K562 (cell line): ENCODE data around the gene TERC. TPM values are rescaled to one million over a fixed set of nuclear protein-coding genes. Genes with fewer than 3 reads are reported as not detected.

Experiments used
- CBFB ChIP-seq: sonication (generic); formaldehyde crosslinking; IDR thresholded peaks from 2 replicates; pipeline ENCODE4 v1.4.0; 2020; ENCODE audit warnings: mild to moderate bottlenecking, missing genetic modification reagents
- CBX2 ChIP-seq: fragments of 200-600 bp; sonication (generic); IDR thresholded peaks from one replicate; pipeline ENCODE4 v1.6.1; 2012; ENCODE audit warnings: mild to moderate bottlenecking, low read length, inconsistent platforms; ENCODE audit not compliant: insufficient read depth, poor library complexity, severe bottlenecking
- CHCHD3 ChIP-seq: fragments of 250-450 bp; sonication (Bioruptor Pico); IDR thresholded peaks from 2 replicates; pipeline ENCODE4 v2.1.2; 2022; ENCODE audit warnings: mild to moderate bottlenecking
- E2F5 ChIP-seq: sonication (generic); formaldehyde crosslinking; IDR thresholded peaks from 2 replicates; pipeline ENCODE4 v1.8.0; 2022; ENCODE audit warnings: mild to moderate bottlenecking, missing genetic modification reagents
- EP400 ChIP-seq: fragments of 450-650 bp; IDR thresholded peaks from 2 replicates; pipeline ENCODE4 v1.6.1; 2017; ENCODE audit warnings: antibody characterized with exemption, mild to moderate bottlenecking, moderate library complexity
- FIP1L1 ChIP-seq: fragments of 200-400 bp; formaldehyde crosslinking; IDR thresholded peaks from 2 replicates; pipeline ENCODE4 v1.6.1; 2018; ENCODE audit warnings: mild to moderate bottlenecking, low read depth, low read length; ENCODE audit not compliant: poor library complexity, severe bottlenecking
- HMG20A ChIP-seq: fragments of 450-650 bp; formaldehyde crosslinking; conservative IDR thresholded peaks from 2 replicates; pipeline ENCODE4 v1.4.0; 2020; ENCODE audit warnings: mild to moderate bottlenecking, mixed read lengths
- HNRNPL ChIP-seq: fragments of 200-400 bp; formaldehyde crosslinking; IDR thresholded peaks from 2 replicates; pipeline ENCODE4 v1.6.1; 2017; ENCODE audit warnings: low read depth, mild to moderate bottlenecking, low read length
- KDM5B ChIP-seq: fragments of 200-600 bp; sonication (generic); IDR thresholded peaks from 2 replicates; pipeline ENCODE4 v1.6.1; 2012; ENCODE audit warnings: low read depth, mild to moderate bottlenecking, moderate library complexity, low read length, control low read depth, inconsistent platforms; ENCODE audit not compliant: insufficient replicate concordance
- KLF13 ChIP-seq: fragments of 450-650 bp; IDR thresholded peaks from 2 replicates; pipeline ENCODE4 v1.6.1; 2016; ENCODE audit warnings: missing genetic modification characterization, low read depth, mild to moderate bottlenecking, missing compliant biosample characterization, moderate library complexity, borderline replicate concordance
- NONO ChIP-seq, 2 experiments: fragments of 200-400 bp in 1 of 2; fragments of 450-650 bp in 1 of 2; formaldehyde crosslinking in 1 of 2; IDR thresholded peaks; 2 replicates each; pipeline ENCODE4 v1.6.1; 2017; ENCODE audit warnings: low read depth in 2 of 2, mild to moderate bottlenecking in 2 of 2, moderate library complexity in 2 of 2, low read length in 1 of 2
- RNF2 ChIP-seq: sonication (generic); IDR thresholded peaks from 2 replicates; pipeline ENCODE4 v1.6.1; 2016
- SMAD4 ChIP-seq: fragments of 250-450 bp; sonication (Bioruptor Pico); conservative IDR thresholded peaks from 2 replicates; pipeline ENCODE4 v1.8.0; 2021; ENCODE audit warnings: inconsistent platforms, mild to moderate bottlenecking, moderate library complexity
- SREBF1 ChIP-seq: fragments of 150-350 bp; IDR thresholded peaks from 2 replicates; pipeline ENCODE4 v1.6.1; 2014; ENCODE audit warnings: antibody characterized with exemption, low read depth, low read length, borderline replicate concordance
- STAT6 ChIP-seq: sonication (generic); formaldehyde crosslinking; IDR thresholded peaks from 2 replicates; pipeline ENCODE4 v1.8.1; 2023; ENCODE audit warnings: mild to moderate bottlenecking, missing genetic modification reagents
- TCF3 ChIP-seq: sonication (generic); formaldehyde crosslinking; IDR thresholded peaks from 2 replicates; pipeline ENCODE4 v1.4.0; 2020; ENCODE audit warnings: mild to moderate bottlenecking, missing genetic modification reagents
- TEAD4 ChIP-seq, 2 experiments: sonication (generic) in 1 of 2; formaldehyde crosslinking in 1 of 2; IDR thresholded peaks; 2 replicates each; pipeline versions ENCODE4 v1.6.1 to v1.8.0; 2012 to 2022; ENCODE audit warnings: borderline replicate concordance in 1 of 2, inconsistent platforms in 1 of 2, low read length in 1 of 2, mild to moderate bottlenecking in 1 of 2, missing genetic modification reagents in 1 of 2
- ZBTB11 ChIP-seq, 3 experiments: fragments of 200-800 bp in 1 of 3; fragments of 250-450 bp in 1 of 3; fragments of 450-650 bp in 1 of 3; sonication (Bioruptor Pico) in 1 of 3; sonication (Bioruptor generic) in 1 of 3; formaldehyde crosslinking in 1 of 3; IDR thresholded peaks; 2 replicates each; pipeline versions ENCODE4 v1.6.1 to v1.8.0; 2016 to 2022; ENCODE audit warnings: mild to moderate bottlenecking in 2 of 3, missing genetic modification characterization in 2 of 3, missing compliant biosample characterization in 1 of 3, moderate library complexity in 1 of 3
- ZNF133 ChIP-seq: fragments of 250-450 bp; sonication (Bioruptor Pico); IDR thresholded peaks from 2 replicates; pipeline ENCODE4 v1.4.0; 2020; ENCODE audit warnings: mild to moderate bottlenecking
- ZNF3 ChIP-seq: fragments of 250-450 bp; sonication (Bioruptor Pico); IDR thresholded peaks from 2 replicates; pipeline ENCODE4 v1.5.0; 2021; ENCODE audit warnings: mild to moderate bottlenecking, moderate library complexity
- ZNF778 ChIP-seq: fragments of 450-650 bp; formaldehyde crosslinking; IDR thresholded peaks from 2 replicates; pipeline ENCODE4 v1.4.0; 2020; ENCODE audit warnings: mild to moderate bottlenecking, moderate library complexity
- polyA plus RNA-seq, 8 experiments: library from polyadenylated mRNA; depleted of rRNA in 4 of 8; stranded (reverse) in 5 of 8; unstranded in 3 of 8; fragments of >200 nt; fragmentation: Nextera tagmentation in 2 of 8; fragmentation: Illumina TruSeq in 1 of 8; extraction: Ambion mirVana in 2 of 8; extraction: Trizol in 1 of 8; gene quantifications; 2 replicates each; pipeline versions ENCODE4 v1.2.1 to v1.2.3, GENCODE V29; 2011 to 2014; ENCODE audit warnings: inconsistent platforms in 1 of 8, missing spikeins in 1 of 8
- total RNA-seq, 7 experiments: library from RNA; depleted of rRNA in 6 of 7; stranded (reverse); fragments of >200 nt in 6 of 7; fragmentation: Illumina TruSeq in 2 of 7; extraction: Trizol in 2 of 7; gene quantifications; 2 replicates each; pipeline versions ENCODE4 v1.2.1 to v1.2.3, GENCODE V29; 2011 to 2021; ENCODE audit warnings: low replicate concordance in 1 of 7

TERC gene
- total and polyA plus RNA-seq, 9 of the 15 experiments (the other 6 are each of a cell fraction or from before 2014, with no cell fraction given) = 0.77 to 234 (median 27.9) TPM; not detected in 3

GRCh38 chr3:169764312-169764881 is 463 bp downstream of the TERC start (continued):
- TF ChIP-seq ZBTB11 (CRISPR knock-in tag; IDR thresholded peaks at IDR 0.05) (no peak), CHCHD3 (CRISPR knock-in tag) (no peak), HMG20A (no peak), TCF3 (CRISPR knock-in tag) (no peak), ZNF3 (CRISPR knock-in tag) (no peak; the same call in 1 of the 2 replicates), TEAD4 (IDR thresholded peaks at IDR 0.05; ENCODE audit: low read length) (no peak), TEAD4 (CRISPR knock-in tag; IDR thresholded peaks at IDR 0.05; ENCODE audit: borderline replicate concordance) (no peak), E2F5 (CRISPR knock-in tag) (no peak), EP400 (no peak), KDM5B (peak; percentile 62), HNRNPL (0 out of 2 replicates have a peak, but pooled peaks have one; percentile 53), KLF13 (tag) (no peak), CBFB (no peak), RNF2 (no peak), SREBF1 (no peak), NONO (IDR thresholded peaks at IDR 0.05; ENCODE audit: low read depth in 2 of 2, low read length in 1 of 2) (0 out of 4 replicates have a peak, but pooled peaks of 1 of the 2 experiments have one; percentile 12), FIP1L1 (peak; percentile 97), SMAD4 (CRISPR knock-in tag) (peak; percentile 43; the same call in 1 of the 2 replicates), ZNF778 (CRISPR knock-in tag) (no peak), STAT6 (0 out of 2 replicates have a peak, but pooled peaks have one; percentile 30), ZNF133 (CRISPR knock-in tag) (no peak), CBX2 (no peak)
